ENCODE results near the gene CD207.

GRCh38 chr2:70831861-70832260, 3.8 kb downstream of the CD207 start:
- TF ChIP-seq CTCF (IDR thresholded peaks at IDR 0.05) (no peak), POLR2A (IDR thresholded peaks at IDR 0.05) (no peak)

Measured in sigmoid colon (tissue), 3 donors.